GM12892 (cell line): ENCODE data around the gene ZFHX3.

Experiments used
- POLR2A ChIP-seq: IDR thresholded peaks from 2 replicates; pipeline ENCODE4 v1.6.1; 2011; ENCODE audit warnings: low read depth, low read length, control low read depth
- POLR2AphosphoS5 ChIP-seq: IDR thresholded peaks from 2 replicates; pipeline ENCODE4 v1.6.1; 2011; ENCODE audit warnings: low read depth, low read length, control low read depth

DNA sequence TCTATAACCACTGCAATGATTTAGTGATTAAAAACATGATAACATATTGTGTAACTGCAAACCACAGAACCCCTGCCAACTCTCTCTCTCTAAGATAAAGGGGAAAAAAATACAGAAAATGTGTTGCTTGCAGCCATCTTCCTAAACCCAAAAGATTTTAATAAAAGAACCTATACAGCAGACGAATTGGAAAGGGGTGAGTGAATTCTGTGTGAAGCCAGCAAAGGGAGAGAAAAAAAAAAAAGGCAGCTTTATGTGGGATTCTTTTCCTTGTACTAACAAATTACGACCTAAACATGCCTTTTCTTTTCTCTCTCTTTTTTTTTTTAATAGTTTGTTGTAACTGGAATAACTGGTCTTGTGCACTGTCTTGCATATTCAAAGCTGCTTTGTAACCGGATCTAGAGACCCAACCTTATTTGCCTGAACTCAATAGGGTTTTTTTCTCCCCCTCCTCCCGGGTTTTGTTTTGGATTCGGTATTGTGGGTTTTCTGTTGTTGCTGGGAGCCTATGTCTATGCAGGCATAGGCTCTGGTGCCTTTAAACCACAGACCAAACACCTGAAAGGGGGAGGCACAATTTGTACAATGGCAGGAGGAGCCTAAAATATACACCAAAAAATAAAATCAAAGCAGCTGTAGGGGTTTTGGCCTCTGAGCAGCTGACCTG, 7.0 kb upstream of the ZFHX3 start:
- TF ChIP-seq POLR2A, result no peak
- TF ChIP-seq POLR2AphosphoS5, result no peak
